Activated T-cell treated with anti-CD3 and anti-CD28 coated beads for 1 hour (primary cell): ENCODE measurements around the gene GASK1A.
"Not testable (repeated sequence)": the region's sequence is repeated elsewhere in the genome, so short reads cannot be mapped to it uniquely, and the experiment has no call there.

ENCODE experiments used
- DNase-seq: peaks from one replicate; pipeline ENCODE4 v3.0.0-alpha.2; 2020; ENCODE audit warnings: low read depth

GASK1A gene

GRCh38 chr3:42979044-42979972 lies at the start of gene GASK1A:
GASK1A (plus strand) TSS chr3:42979311; CDS start chr3:42979643, 332 bp downstream.
- DNase-seq: no peak

GRCh38 chr3:42934111-42934510 lies 45.0 kb upstream of the GASK1A start:
- no peak for DNase-seq

DNA sequence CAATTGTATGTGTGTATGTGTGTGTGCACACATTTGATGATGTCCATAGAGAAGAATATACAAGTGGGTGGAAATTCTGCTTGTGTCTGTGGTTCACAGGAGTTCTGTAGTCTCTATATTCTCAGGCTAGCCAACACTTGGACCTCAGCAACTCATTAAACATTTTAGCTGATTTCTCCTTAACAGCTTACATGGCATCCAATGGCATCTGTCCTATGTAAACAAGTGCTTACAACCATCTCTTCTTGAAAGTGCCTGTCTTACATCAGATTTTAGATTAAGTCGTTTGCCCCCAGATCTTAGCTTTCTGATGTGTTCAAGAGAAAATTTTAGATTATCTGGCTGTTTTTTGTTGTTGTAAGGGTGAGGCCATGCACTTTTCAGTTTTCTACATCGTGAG lies 44.2 kb upstream of the GASK1A start:
- no peak for DNase-seq

DNA sequence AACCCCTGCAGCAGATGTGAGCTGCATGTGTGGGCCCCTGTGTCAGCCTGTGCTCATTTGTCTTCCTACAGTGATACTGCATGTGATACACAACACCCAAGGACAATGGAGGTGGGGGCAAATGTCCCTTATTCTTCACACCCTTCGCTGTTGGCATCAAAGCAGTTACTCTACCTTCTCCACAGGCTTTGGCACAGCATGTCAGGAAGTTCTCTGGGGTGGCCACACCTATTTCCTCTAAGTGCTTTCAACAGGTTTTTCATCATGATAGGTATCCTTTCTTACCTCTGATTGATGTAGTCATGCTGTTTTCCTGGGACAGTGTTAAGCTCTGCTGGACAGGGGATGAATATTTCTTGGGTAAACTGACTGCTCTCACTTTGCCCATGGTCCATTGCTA lies 43.6 kb upstream of the GASK1A start:
- DNase-seq: no peak

DNA sequence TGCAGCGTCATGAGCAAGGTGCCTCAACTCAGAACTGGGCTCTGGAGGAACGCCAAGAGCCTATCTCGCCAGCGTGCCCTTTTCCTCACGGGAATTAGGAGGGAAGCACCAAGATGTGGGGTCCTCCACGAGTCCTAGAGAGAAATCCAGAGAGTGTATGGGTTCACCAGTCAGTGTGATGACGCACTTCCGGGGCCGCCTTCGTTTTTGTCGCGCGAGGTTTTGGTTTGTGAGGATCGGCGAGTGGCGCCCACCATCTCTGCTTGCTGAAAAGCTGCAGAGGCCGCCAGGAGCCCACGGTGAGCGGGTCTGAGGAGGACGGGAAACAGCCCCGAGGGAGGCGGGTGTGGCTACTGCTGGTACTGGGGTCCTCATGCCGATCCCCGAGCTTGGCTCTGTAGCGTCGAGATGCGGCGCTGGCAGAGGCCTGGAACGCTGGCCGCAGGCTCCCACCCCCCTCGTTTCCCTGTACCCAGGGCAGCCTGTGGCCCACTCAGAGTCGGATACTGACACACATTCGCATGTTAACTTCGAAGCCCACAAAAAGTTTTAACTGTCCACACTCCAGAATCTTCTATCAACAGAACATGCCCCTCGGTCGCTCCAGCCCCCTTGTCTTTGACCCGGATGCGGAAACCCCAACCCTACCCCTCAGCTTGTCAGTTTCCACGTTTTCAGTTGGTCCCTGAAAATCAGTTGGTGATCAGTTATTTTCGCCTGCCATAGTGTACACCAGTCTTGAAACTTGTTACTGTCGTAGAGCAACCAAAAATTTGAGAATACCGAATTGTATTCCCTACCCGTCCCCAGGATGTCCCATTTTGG lies 42.7 kb upstream of the GASK1A start:
- no peak for DNase-seq

- DNase-seq: no peak
These were observed 41.8 kb upstream of the GASK1A start for GRCh38 chr3:42937334-42937733.

DNA sequence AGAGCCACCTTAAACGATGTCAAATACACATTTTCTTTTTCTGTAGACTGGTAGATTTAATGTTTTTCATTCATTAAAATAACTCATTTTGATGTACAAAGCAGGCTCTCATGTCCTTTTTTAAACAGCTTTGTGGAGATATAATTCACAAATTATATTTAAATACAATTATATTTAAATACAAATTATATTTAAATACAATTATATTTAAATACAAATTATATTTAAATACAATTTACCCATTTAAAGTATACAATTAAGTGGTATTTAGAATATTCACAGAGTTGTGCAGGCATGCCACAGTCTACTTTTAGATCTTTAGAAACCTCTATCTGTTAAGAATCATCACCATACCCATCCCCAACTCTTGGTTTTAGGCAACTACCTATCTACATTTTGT lies 36.4 kb upstream of the GASK1A start:
- DNase-seq: no peak

DNA sequence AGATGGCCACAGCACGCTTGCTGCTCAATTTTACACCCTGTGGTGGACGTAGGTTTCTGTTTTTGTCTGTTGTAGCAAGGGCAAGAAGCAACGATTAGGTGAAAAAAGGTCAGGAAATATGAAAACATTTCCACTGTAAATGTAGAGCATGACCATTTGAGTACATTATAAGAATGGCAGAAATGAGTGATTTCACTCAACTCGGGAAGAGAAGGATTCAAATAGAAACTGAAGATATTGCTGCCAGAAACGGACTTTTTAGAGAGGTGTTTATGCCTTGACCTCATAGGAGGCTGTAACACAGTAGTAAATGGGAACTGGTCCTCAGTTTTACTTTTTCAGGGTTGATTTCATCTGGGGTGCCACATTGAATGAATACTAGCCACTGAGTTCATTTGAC lies 33.1 kb upstream of the GASK1A start:
- DNase-seq: no peak

DNA sequence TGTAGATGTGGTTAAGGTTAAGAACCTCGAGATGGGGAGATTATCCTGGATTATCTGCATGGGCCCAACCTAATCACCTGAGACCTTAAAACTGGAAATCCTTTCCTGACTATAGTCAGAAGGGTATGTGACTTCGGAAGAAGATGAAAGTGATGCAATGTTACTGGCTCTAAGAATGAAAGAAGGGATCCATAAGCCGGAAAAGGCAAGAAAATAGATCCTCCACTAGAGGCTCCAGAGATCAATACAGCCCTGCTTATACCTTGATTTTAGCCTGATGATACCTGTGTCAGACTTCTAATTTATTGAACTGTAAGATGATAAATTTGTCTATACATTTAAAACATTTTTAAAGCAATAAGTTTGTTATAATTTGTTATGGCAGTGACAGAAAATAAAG lies 21.5 kb upstream of the GASK1A start:
- DNase-seq: no peak

DNA sequence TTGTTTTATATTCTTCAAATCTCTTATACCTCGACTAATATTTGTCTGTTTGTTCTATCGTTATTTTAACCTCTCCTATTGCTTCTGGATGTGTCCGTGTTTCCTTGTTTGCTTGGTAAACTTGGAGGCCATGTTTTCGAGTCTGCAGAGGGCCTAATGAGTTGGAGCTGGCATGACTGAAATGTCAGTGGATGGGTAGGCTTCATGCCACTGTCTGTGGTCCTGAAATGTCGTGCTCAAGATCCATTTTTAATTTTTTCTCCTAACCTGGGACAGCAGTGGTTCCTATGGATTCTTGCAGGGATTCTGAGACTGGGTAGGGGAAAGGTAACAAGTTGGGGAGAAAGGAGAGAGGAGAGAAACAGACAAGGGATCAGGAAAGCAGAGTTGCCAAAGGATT lies 18.8 kb upstream of the GASK1A start:
- DNase-seq: no peak

GRCh38 chr3:42960786-42961185 lies 18.3 kb upstream of the GASK1A start:
- no peak for DNase-seq

DNA sequence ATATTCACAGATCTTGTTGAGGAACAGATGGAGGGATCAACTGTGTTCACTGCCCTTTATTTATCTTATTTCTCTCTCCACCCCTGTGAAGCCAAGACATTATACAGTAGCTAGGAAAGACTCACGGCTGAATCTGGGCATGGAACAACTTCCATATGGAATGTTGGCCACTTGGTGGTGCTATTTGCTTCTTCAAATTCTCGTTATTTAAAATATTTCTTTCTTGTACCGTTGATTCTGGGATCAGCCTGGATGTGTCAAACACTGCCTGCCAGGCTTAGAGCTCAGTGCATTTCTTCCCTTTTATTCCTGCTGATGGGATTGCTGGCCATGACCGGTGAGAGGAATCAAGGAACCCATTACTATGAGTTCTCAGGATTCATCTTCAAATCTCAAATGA lies 17.5 kb upstream of the GASK1A start:
- peak; percentile 19 for DNase-seq

DNA sequence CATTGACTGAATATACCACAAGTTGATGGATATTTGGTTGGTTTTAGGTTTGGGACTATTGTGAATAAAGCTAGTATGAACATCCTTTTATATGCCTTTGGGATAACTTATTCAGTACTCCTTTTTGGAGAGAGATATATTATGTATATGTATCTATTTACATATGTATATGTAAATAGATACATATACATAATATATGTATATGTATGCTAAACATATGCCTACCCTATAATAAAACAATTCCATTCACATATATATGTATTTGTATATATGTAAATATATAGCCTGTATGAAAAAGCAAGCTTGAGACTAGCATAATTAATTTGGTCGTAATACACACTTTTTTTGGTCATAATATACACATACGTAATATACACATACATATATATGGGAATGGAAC lies 15.8 kb upstream of the GASK1A start:
- no peak for DNase-seq

DNA sequence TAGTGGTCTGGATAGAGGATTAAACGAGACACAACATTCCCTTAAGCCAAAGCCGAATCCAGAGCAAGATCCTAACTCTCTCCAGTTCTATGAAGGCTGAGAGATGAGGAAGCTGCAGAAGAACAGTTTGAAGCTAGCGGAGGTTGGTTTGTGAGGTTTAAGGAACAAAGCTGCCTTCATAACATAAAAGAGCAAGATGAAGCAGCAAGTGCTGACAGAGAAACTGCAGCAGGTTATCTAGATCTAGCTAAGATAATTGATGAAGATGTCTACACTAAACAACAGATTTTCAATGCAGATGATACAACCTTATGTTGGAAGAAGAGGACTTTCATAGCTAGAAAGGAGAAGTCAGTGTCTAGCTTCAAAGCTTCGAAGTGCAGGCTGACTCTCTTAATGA lies 14.8 kb upstream of the GASK1A start:
- no peak for DNase-seq

- DNase-seq: no peak
These were observed 8.6 kb upstream of the GASK1A start for GRCh38 chr3:42970557-42970956.

GRCh38 chr3:42970976-42971772 lies 7.9 kb upstream of the GASK1A start:
- no peak for DNase-seq

DNA sequence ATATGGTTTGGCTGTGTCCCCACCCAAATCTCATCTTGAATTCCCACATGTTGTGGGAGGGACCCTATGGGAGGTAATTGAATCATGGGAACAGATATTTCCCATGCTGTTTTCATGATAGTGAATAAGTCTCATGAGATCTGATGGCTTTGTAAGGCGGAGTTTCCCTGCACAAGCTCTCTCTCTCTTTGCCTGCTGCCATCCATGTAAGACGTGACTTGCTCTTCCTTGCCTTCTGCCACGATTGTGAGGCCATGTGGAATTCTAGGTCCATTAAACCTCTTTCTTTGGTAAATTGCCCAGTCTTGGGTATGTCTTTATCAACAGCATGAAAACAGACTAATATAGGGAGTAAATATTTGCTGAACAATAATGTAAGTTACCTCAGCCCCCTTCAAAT lies 4.2 kb upstream of the GASK1A start:
- not testable (repeated sequence) for DNase-seq

- DNase-seq: no peak
These were observed 3.7 kb upstream of the GASK1A start for GRCh38 chr3:42975456-42975855.

DNA sequence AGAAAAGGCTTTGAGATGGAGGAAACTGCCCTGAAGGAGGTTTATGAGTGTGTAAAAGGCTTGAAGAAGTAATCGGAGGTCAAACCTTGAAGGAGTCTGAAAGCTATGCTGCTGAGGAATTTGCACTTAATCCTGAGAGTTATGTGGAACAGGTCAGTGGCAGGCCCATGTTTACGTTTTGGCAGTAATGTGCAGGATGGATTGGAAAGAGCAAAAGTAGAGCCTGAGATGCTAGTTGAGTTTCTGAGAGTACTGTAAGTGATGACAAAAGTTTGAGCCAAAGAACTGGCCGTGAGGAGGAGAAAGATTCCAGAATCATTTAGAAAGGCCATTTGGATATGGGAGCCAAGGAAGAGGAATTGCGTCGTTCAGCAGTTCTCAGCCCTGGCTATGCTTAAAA lies 3.2 kb upstream of the GASK1A start:
- no peak for DNase-seq

DNA sequence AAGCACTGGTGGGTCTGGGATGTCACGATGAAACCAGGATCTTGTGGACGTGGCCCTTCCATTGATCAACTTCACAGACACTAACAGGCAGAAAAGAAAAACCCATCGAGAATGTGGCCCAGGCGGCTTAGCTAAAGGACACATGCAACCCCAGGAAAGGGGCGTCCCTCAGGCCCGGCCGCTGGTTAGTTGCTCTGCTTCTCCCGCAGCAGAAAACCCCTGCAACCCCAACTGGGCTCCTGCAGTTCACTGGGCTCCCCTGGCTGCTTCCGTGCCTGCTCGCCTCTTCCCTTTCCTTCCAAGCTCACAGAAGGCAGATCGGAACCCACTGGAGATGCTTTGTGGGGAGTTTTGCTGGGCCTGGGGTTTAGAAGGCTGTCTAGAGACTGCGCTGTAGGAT lies 1.1 kb downstream of the GASK1A start:
- DNase-seq: no peak

GRCh38 chr3:42980909-42981308 lies 1.8 kb downstream of the GASK1A start:
- no peak for DNase-seq

- no peak for DNase-seq
These were observed 3.7 kb downstream of the GASK1A start for GRCh38 chr3:42982645-42983412.
